OCI-LY1 (cell line): ENCODE results near the gene OTUD6A.

Experiments
- CTCF ChIP-seq: fragments of 200-600 bp; sonication (generic), shearing (Covaris generic); IDR thresholded peaks from 2 replicates; pipeline ENCODE4 v1.5.1; 2017; ENCODE audit warnings: mild to moderate bottlenecking, antibody characterized with exemption, low read length, moderate library complexity, mixed read lengths
- EZH2 ChIP-seq: fragments of 200-600 bp; sonication (generic), shearing (Covaris generic); IDR thresholded peaks from 2 replicates; pipeline ENCODE4 v1.8.0; 2017; ENCODE audit warnings: borderline replicate concordance, mixed run types, mild to moderate bottlenecking, antibody characterized with exemption, low read length, moderate library complexity, mixed read lengths

- TF ChIP-seq CTCF (no peak), EZH2 (no peak)
These were observed 20.5 kb downstream of the OTUD6A start for GRCh38 chrX:70082723-70083122.
